SK-N-SH (cell line): ENCODE measurements around the gene SMOC1.

Experiments used
- CTCF ChIP-seq: fragments of 200-600 bp; sonication (generic); IDR thresholded peaks from 2 replicates; pipeline ENCODE4 v1.6.1; 2017; ENCODE audit warnings: antibody characterized with exemption, mild to moderate bottlenecking, moderate library complexity
- EP300 ChIP-seq, 2 experiments: IDR thresholded peaks; 2 replicates each; pipeline versions ENCODE4 v1.4.0 to v1.6.1; 2012; ENCODE audit warnings: borderline replicate concordance in 1 of 2, low read depth in 1 of 2, low read length in 1 of 2
- FOXM1 ChIP-seq: IDR thresholded peaks from 2 replicates; pipeline ENCODE4 v1.4.0; 2012; ENCODE audit warnings: low read depth, mild to moderate bottlenecking
- POLR2AphosphoS5 ChIP-seq: IDR thresholded peaks from 2 replicates; pipeline ENCODE4 v1.6.1; 2012; ENCODE audit warnings: low read depth, low read length
- RAD21 ChIP-seq: IDR thresholded peaks from 2 replicates; pipeline ENCODE4 v1.6.1; 2012; ENCODE audit warnings: mild to moderate bottlenecking, low read length
- REST ChIP-seq: IDR thresholded peaks from 2 replicates; pipeline ENCODE4 v1.6.1; 2012; ENCODE audit warnings: mild to moderate bottlenecking, low read depth, low read length, moderate library complexity
- SIN3A ChIP-seq: IDR thresholded peaks from 2 replicates; pipeline ENCODE4 v1.6.1; 2012; ENCODE audit warnings: low read depth, mild to moderate bottlenecking, low read length, moderate library complexity, borderline replicate concordance
- SMC3 ChIP-seq: IDR thresholded peaks from 2 replicates; pipeline ENCODE4 v1.6.1; 2012; ENCODE audit warnings: low read depth, low read length, improper control_type of control experiment

GRCh38 chr14:69980457-69981425 lies 101.5 kb downstream of the SMOC1 start:
- TF ChIP-seq SIN3A (no peak), CTCF (no peak), EP300 (IDR thresholded peaks at IDR 0.05; ENCODE audit: borderline replicate concordance in 1 of 2, low read depth in 1 of 2, low read length in 1 of 2) (no peak), FOXM1 (no peak), RAD21 (no peak), REST (no peak), POLR2AphosphoS5 (no peak), SMC3 (no peak)
